Upper lobe of left lung (tissue), 6 donors: ENCODE measurements around the gene FCSK. TPM values are rescaled to one million over a fixed set of nuclear protein-coding genes. Genes with fewer than 3 reads are reported as not detected.
"Not testable (repeated sequence)": the region's sequence is repeated elsewhere in the genome, so short reads cannot be mapped to it uniquely, and the experiment has no call there.

Source experiments
- ATAC-seq, 2 donors: fragments of 200-7000 bp; cut with Tn5 transposase; one replicate each; pipeline ENCODE4 v1.9.1; 2022; ENCODE audit warnings: mild to moderate bottlenecking in 2 of 2, moderate library complexity in 2 of 2; ENCODE audit not compliant: low FRiP score in 2 of 2
- DNase-seq, 2 donors: peaks; one replicate each; pipeline ENCODE4 v3.0.0-alpha.2; 2019 to 2020
- H3K27ac ChIP-seq, 4 donors: fragments of 200-600 bp; sonication (generic); one replicate each; pipeline ENCODE4 v1.5.1; 2016 to 2019
- H3K27me3 ChIP-seq, 4 donors: fragments of 200-600 bp; sonication (generic); one replicate each; pipeline ENCODE4 v1.5.1; 2017 to 2019
- H3K36me3 ChIP-seq, 4 donors: fragments of 200-600 bp; sonication (generic); one replicate each; pipeline ENCODE4 v1.5.1; 2016 to 2019
- H3K4me1 ChIP-seq, 4 donors: fragments of 200-600 bp; sonication (generic); one replicate each; pipeline ENCODE4 v1.5.1; 2018 to 2019
- H3K4me3 ChIP-seq, 4 donors: fragments of 200-600 bp; sonication (generic); one replicate each; pipeline ENCODE4 v1.5.1; 2017 to 2019; ENCODE audit warnings: mild to moderate bottlenecking in 2 of 4, moderate library complexity in 1 of 4
- H3K9me3 ChIP-seq, 4 donors: fragments of 200-600 bp; sonication (generic); one replicate each; pipeline ENCODE4 v1.5.1; 2018 to 2019
- CTCF ChIP-seq, 6 experiments: fragments of 450-650 bp in 4 of 6; fragments of 200-600 bp in 2 of 6; sonication (generic) in 2 of 6; IDR thresholded peaks; one replicate each; pipeline ENCODE4 v1.5.1; 2016 to 2019; ENCODE audit warnings: antibody characterized with exemption in 6 of 6
- EP300 ChIP-seq, 4 donors: sonication (generic); formaldehyde crosslinking; IDR thresholded peaks; one replicate each; pipeline ENCODE4 v1.5.1; 2017; ENCODE audit warnings: antibody characterized with exemption in 4 of 4, control low read depth in 2 of 4
- POLR2A ChIP-seq, 4 donors: fragments of 450-650 bp; IDR thresholded peaks; one replicate each; pipeline ENCODE4 v1.5.1; 2016 to 2017; ENCODE audit warnings: antibody characterized with exemption in 4 of 4, mild to moderate bottlenecking in 2 of 4
- POLR2AphosphoS5 ChIP-seq, 2 donors: sonication (generic); formaldehyde crosslinking; IDR thresholded peaks; one replicate each; pipeline ENCODE4 v1.5.1; 2017; ENCODE audit warnings: antibody characterized with exemption in 2 of 2
- WGBS, 2 donors: methylation state at CpG; one replicate each; pipeline ENCODE4 v1.1.5; 2017 to 2018; 5-methylcytosine and 5-hydroxymethylcytosine counted together
- total RNA-seq, 6 donors: library from RNA; depleted of rRNA in 4 of 6; stranded (reverse); fragments of >200 nt in 4 of 6; gene quantifications; one replicate each; pipeline versions ENCODE4 v1.1.0 to v1.2.1, GENCODE V29; 2016 to 2021
- donor health status: DM: no; HTN: no; CAD: no; lungs with moderate emphysema.
- donor health status: DM: no; HTN: yes; CAD: no; lungs with severe emphysema.

Gene FCSK
- total RNA-seq, 6 donors from 2014 or later = 16.0 to 51.3 (median 24.5) TPM

- TF ChIP-seq CTCF (IDR thresholded peaks at IDR 0.05) (no peak), EP300 (IDR thresholded peaks at IDR 0.05) (no peak), POLR2AphosphoS5 (IDR thresholded peaks at IDR 0.05) (no peak), POLR2A (IDR thresholded peaks at IDR 0.05) (no peak)
- Histone ChIP-seq H3K9me3 (no peaks in the 10 kb centered on the region), H3K36me3 (no peaks in the 10 kb centered on the region), H3K4me1 (peaks cover 10 to 27% (median 24%) of the 10 kb centered on the region in 4 donors), H3K27me3 (no peaks in the 10 kb centered on the region), H3K27ac (no peak overlapping the region), H3K4me3 (no peak overlapping the region)
- DNase-seq (no peak), ATAC-seq (no peak)
- 91 to 92% methylated on average over 8 of the region's 8 CpGs for WGBS, 2 donors
These were observed 12.9 kb upstream of the FCSK start for GRCh38 chr16:70441406-70441990.

DNA sequence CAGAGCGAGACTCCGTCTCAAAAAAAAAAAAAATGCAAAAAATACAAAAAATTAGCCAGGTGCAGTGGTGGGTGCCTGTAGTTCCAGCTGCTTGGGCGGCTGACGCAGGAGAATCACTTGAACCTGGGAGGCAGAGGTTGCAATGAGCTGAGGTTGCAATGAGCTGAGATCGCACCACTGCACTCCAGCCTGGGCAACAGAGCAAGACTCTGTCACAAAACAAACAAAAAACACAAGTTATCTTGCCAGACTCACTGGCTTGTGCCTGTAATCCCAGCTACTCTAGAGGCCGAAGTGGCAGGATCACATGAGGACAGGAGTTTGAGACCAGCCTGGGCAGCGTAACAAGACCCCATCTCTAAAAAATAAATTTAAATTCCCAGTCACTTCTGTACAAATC lies 12.1 kb upstream of the FCSK start:
- no peak for ATAC-seq
- H3K4me1 ChIP-seq = peaks cover 2 to 19% (median 17%) of the 10 kb centered on the region in 4 donors
- H3K27ac ChIP-seq = no peak overlapping the region
- no peaks in the 10 kb centered on the region for H3K36me3 ChIP-seq
- 93% methylated on average over 7 of the region's 7 CpGs for WGBS, 2 donors
- H3K9me3 ChIP-seq = no peaks in the 10 kb centered on the region
- DNase-seq = no peak
- no peaks in the 10 kb centered on the region for H3K27me3 ChIP-seq
- TF ChIP-seq POLR2AphosphoS5 (IDR thresholded peaks at IDR 0.05) (no peak), POLR2A (IDR thresholded peaks at IDR 0.05) (no peak), CTCF (IDR thresholded peaks at IDR 0.05) (no peak), EP300 (IDR thresholded peaks at IDR 0.05) (no peak)
- no peak overlapping the region for H3K4me3 ChIP-seq

GRCh38 chr16:70444249-70445063 lies 9.9 kb upstream of the FCSK start:
- H3K9me3 ChIP-seq = no peaks in the 10 kb centered on the region
- TF ChIP-seq CTCF (IDR thresholded peaks at IDR 0.05) = no peak
- H3K27me3 ChIP-seq = no peaks in the 10 kb centered on the region
- WGBS, 2 donors = 81 to 91% methylated on average over 4 of the region's 4 CpGs
- no peaks in the 10 kb centered on the region for H3K36me3 ChIP-seq
- no peak for ATAC-seq
- no peak overlapping the region for H3K4me3 ChIP-seq
- DNase-seq = no peak
- H3K27ac ChIP-seq = no peak overlapping the region
- peaks cover 0 to 6% (median 5%) of the 10 kb centered on the region in 4 donors for H3K4me1 ChIP-seq

GRCh38 chr16:70448075-70448474 lies 6.3 kb upstream of the FCSK start:
- DNase-seq (no peak), ATAC-seq (no peak)
- no peak overlapping the region for H3K4me3 ChIP-seq
- TF ChIP-seq POLR2A (IDR thresholded peaks at IDR 0.05) (no peak), POLR2AphosphoS5 (IDR thresholded peaks at IDR 0.05) (no peak), CTCF (IDR thresholded peaks at IDR 0.05) (no peak), EP300 (IDR thresholded peaks at IDR 0.05) (no peak)
- H3K4me1 ChIP-seq = no peaks in the 10 kb centered on the region
- H3K36me3 ChIP-seq = no peaks in the 10 kb centered on the region
- H3K27me3 ChIP-seq = no peaks in the 10 kb centered on the region
- no peak overlapping the region for H3K27ac ChIP-seq
- 85 to 95% methylated on average over 6 of the region's 6 CpGs for whole genome bisulfite sequencing, 2 donors
- H3K9me3 ChIP-seq = no peaks in the 10 kb centered on the region

- not testable (repeated sequence) for H3K4me3 ChIP-seq
These were observed 4.0 kb upstream of the FCSK start for GRCh38 chr16:70450142-70451003.

DNA sequence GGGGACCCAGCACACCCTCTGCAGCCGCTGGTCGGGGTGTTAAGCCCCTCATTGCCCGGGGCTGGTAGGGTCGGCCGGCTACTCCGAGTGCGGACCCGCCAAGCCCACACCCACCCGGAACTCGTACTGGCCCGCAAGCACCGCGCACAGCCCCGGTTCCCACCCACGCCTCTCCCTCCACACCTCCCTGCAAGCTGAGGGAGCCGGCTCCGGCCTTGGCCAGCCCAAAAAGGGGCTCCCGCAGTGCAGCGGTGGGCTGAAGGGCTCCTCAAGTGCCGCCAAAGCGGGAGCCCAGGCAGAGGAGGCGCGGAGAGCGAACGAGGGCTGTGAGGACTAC lies 3.4 kb upstream of the FCSK start:
- 69 to 73% methylated on average over 3 to 4 of the region's 25 CpGs for WGBS, 2 donors
- not testable (repeated sequence) for H3K9me3 ChIP-seq, H3K36me3 ChIP-seq, H3K4me3 ChIP-seq, H3K27me3 ChIP-seq, H3K27ac ChIP-seq, ATAC-seq
- H3K4me1 ChIP-seq = peaks cover 6 to 17% (median 12%) of the 10 kb centered on the region in 4 donors
- peak in 1 of 2 donors; percentile 79 for DNase-seq

More at GRCh38 chr16:70450142-70451003, 4.0 kb upstream of the FCSK start:
- H3K4me1 ChIP-seq = peaks cover 6 to 11% (median 9%) of the 10 kb centered on the region in 4 donors
- H3K27ac ChIP-seq, H3K9me3 ChIP-seq, H3K27me3 ChIP-seq, H3K36me3 ChIP-seq, ATAC-seq: not testable (repeated sequence)
- peak in 1 of 2 donors; percentile 80 for DNase-seq
- WGBS, 2 donors = 81 to 84% methylated on average over 14 to 25 of the region's 37 CpGs
